HG02798 (cell line): ENCODE results near the gene KLHL7.
"Not testable (repeated sequence)": the region's sequence is repeated elsewhere in the genome, so short reads cannot be mapped to it uniquely, and the experiment has no call there.

ENCODE experiments used
- ATAC-seq: cut with Tn5 transposase; IDR thresholded peaks from one replicate; pipeline ENCODE4 v1.9.1; 2021; ENCODE audit warnings: mild to moderate bottlenecking; ENCODE audit not compliant: unreplicated experiment, poor library complexity

Gene KLHL7

DNA sequence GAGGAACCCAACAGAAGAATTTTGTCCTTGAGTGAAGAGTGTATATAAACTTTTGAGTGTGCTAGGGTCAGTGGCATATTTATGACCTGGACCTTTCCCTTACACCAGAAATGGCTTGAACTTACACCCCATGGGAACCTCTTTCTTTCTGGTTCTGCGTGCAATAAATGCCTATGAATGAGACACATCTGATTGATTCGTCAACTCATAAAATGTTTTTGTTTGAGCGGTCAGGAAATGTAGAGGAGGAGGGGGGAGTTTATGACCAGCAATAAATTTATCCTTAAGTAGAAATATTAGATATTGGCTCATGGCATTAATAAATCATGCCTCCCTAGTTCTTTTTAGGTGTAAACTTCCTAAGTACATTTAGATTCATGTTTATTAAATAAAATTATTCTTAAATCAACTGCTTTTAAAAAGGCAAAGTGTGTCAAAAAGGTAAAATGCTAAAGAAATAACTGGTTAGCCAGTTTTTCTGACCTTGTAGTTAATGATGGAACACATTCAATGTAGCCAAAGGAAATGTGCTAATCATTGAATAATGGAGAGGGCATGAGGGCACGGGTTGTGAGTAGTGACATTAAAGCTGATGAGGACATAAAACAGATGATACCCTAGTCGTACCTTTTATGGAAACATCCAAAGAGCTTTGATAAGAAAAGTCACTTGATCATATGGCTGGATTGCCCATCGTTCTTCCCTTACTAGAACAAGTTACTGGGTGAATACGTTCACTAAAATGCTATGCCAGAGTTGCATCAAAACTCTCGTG is 62.7 kb downstream of the KLHL7 start:
- ATAC-seq = no peak

DNA sequence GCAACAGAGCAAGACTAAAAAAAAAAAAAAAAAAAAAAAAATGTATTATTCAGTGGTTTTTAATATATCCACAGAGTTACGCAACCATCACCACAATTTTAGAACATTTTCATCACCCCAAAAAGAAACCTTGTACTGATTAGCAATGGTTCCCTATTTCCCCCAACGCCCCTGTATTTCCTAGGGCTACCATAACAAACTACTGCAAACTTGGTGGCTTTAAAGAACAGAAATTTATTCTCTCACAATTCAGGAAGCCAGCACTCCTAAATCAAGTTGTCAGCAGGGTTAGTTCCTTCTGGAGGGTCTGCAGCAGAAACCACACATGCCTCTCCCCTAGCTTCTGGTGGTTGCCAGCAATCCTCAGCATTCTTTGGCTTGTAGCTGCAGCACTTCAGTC is 70.4 kb downstream of the KLHL7 start:
- no peak for ATAC-seq

DNA sequence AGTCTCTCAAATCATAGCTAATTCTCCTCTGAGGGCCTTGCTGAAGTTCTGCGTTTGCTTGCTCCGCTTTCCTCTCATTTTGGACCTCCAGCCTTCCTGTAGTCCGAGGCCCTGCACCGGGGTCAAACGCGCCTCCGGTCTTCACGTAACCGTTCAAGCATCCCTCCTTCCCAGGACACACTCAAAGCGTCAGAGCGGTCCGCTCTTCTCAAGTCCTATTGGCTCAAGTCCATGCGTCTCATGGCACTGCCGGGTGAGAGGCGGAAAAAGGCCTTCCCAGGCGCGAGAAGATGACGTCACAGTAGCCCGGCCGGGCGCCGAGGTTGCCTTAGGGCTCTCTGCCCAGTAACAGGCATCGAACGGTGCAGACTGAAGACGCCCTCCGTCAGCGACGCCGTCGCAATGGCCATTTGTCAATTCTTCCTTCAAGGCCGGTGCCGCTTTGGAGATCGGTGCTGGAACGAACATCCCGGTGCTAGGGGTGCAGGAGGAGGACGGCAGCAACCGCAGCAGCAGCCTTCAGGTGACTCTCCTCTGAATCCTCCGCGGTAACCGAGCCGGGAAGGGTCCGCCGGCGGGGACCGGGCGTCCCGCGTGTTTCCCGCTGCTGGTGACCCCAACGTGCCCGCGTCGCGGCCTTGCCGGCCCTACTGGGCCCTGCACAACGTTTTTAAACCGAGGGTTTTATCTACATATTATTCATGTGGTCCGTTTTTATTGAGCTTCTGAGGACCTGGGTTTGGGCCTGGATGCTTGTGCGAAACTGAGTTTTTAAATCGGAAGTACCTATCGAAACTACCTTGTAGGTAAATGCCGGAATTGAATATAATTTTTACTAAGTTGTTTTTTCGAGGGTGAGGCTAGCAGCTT is 76.3 kb downstream of the KLHL7 start, which contains the start of gene NUP42:
Gene NUP42 (plus strand): TSS at position 365 of the 870 bp plus-strand sequence. CDS start 38 bp downstream, at position 403.
- peak; percentile 97 for ATAC-seq

DNA sequence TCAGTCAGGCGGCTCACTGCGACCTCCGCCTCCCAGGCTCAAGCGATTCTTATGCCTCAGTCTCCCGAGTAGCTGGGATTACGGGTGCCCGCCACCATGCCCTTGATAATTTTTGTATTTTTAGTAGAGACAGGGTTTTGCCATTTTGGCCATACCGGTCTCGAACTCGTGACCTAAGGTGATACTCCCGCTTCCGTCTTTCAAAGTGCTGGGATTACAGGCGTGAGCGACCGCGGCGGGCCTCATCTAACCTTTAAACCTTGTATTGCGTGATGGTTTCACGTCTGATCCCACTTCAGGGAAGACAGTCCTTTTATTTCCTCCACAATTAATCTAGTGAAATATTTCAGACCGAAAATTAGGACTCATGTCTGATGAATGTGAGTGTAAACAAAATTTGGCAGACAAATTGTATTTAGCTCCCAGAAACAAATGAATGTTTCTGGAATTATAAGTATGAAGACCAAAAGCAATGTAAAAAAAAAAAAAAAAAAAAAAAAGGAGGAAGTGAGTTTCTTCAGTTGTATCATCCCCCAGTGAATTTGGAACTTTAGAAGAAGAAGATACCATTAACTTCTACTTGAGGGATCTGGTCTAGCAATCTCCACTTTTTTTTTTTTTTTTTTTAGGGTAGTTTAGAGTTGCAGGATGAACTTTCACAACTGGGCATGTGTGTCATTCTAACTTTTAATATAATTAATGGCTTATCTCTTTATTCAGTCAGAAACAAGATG is 77.9 kb downstream of the KLHL7 start:
- no peak for ATAC-seq

DNA sequence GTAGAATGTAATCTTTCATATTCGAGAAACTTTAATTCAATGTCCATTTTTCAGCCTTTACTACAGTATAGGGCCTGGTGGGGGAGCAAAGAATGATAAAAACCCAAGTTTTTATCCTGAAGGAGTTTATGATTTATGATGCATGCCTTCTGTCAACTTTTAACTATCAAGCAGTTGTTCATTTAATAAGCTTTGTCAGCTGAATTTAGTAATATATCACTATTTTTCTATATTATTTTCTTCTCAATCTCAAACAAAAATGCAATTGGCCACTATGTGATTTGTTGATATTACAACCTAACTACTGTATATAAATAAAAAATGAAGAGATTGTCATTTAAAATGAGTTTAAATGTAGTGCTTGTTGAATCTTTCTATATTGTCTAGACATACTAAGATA is 78.7 kb downstream of the KLHL7 start:
- ATAC-seq = no peak

DNA sequence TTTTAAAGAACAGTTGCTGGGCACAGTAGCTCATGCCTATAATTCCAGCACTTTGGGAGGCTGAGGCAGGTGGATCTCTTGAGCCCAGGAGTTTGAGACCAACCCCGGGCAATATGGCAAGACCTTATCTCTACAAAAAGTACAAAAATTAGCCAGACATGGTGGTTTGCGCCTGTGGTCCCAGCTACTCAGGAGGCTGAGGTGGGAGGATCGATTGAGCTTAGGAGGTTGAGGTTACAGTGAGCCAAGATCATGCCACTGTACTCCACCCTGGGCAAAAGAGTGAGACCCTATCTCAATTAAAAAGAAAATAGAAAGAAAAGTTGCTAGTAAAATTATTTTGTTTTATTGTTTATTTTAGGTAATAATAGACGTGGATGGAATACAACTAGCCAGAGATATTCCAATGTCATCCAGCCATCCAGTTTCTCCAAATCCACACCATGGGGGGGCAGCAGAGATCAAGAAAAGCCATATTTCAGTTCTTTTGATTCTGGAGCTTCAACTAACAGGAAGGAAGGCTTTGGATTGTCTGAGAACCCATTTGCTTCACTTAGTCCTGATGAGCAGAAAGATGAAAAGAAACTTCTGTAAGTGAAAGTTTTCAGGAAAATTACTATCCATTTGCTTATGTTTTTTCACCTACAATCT is 79.2 kb downstream of the KLHL7 start:
- no peak for ATAC-seq

DNA sequence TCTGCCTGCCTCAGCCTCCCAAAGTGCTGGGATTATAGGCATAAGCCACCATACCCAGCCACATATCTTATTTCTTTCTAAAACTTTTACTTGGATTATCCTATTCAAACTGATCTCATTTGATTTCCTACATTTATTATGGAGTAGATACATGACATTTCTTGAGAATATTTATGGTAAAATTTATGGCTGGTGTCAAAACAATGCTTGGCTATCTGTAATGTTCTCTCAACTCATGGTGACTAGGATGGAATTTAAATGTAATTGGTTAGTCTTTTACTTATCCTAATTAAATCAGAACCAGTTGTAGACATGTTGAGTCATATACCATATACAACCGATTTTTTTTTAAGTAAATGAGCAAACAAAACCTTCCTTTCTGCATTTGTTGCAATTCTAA is 80.4 kb downstream of the KLHL7 start:
- no peak for ATAC-seq

DNA sequence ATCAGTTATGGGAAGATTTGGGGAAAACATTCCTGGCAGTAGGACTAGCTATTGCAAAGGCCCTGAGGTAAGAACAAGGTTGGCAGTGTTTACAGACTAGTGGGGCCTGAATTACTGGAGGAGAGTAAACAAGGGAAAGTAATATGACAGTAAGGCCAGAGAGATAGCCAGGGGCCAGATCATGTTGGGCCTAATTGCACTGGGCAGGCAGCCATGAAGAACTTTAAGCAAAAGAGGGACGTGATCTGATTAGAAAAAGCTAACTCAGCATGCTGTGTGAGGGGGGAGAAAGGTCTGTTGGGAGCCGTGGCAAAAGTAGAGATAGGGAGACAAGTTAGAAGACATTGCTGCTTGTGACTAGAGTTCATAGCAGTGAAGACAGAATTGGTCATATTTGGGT is 85.4 kb downstream of the KLHL7 start:
- ATAC-seq = no peak

DNA sequence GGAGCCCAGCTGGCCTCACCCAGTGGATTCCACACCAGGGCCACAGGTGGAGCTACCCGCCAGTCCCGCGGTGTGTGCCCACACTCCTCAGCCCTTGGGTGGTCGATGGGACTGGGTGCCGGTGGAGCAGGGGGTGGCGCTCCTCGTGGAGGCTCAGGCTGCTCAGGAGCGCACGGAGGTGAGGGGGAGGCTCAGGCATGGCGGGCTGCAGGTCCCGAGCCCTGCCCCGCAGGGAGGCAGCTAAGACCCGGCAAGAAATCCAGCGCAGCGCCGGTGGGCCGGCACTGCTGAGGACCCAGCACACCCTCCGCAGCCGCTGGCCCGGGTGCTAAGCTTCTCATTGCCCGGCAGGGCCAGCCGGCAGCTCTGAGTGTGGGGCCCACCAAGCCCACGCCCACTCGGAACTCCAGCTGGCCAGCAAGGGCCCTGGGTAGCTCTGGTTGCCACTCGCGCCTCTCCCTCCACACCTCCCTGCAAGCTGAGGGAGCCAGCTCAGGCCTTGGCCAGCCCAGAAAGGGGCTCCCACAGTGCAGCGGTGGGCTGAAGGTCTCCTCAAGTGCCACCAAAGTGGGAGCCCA is 88.2 kb downstream of the KLHL7 start:
- not testable (repeated sequence) for ATAC-seq

DNA sequence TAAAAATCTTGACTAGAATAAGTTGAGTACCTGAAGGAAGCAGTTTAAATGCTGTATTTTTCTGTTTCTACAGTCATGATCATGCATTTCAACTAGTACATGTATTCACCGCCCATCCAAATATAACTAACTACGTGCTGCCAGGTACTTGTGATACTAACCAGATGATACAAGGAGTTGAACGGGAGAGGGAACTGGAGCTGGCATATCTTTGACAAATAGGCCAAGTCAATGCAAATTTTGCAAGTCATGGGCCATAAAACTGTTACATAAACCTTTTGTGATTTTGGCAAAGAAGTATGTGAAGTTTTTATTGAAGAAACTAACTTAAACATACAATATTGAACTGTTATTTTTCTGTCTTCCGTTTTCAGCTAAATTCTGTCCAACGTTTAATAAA is 90.7 kb downstream of the KLHL7 start:
- ATAC-seq = no peak

DNA sequence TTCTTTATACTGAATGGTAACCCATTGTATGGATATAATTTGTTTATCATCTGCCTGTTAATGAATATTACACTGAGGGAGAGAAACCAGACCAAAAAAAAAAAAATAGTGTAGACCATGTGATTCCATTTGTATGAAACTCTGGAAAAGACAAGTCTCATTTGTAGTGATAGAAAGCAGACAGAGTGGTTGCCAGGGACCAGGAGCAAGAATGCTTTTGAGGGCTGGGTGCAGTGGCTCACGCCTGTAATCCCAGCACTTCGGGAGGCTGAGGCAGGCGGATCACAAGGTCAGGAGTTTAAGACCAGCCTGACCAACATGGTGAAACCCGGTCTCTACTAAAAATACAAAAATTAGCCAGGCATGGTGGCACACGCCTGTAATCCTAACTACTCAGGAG is 92.2 kb downstream of the KLHL7 start:
- ATAC-seq = not testable (repeated sequence)

DNA sequence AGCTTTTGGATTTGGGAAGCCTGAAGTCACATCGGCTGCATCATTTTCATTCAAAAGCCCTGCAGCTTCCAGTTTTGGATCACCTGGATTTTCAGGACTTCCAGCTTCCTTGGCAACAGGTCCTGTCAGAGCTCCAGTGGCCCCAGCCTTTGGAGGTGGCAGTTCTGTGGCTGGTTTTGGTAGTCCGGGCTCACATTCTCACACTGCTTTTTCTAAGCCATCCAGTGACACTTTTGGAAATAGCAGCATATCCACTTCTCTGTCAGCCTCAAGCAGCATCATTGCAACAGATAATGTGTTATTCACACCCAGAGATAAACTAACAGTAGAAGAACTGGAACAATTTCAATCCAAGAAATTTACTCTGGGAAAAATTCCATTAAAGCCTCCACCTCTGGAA is 94.7 kb downstream of the KLHL7 start:
- ATAC-seq = no peak

DNA sequence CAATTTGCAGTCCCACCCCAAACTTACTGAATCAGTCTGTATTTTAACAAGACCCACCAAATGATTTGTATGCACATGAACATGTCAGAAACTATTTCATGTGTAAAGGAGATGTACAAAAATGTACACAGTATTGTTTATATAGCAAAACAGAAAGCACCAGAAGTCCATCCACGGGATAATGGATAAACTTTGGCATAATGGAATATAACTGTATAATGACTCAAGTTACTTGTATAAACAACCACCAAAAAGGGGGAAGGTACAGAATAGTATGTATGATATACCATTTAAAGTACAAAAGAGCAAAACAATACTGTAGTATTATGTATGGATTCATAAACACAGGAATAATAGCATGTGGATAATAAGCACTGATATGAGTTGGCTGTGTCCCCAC is 98.7 kb downstream of the KLHL7 start:
- ATAC-seq = no peak

DNA sequence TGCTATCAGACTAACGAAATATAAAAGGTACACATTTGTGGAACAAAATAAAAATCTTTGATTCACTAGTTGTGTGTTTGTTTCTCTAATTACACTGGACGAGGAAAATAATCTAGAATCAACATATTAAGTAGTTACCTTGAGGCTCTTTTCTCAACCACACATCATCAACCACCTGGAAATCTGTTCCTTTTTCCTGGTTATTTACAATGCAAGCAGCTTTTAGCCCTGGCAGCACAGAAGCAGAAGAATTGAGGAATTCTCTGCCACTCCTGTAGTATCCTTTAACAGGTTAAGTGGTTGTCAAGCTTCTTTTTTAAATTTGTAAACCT is 100.0 kb downstream of the KLHL7 start:
- ATAC-seq = no peak

DNA sequence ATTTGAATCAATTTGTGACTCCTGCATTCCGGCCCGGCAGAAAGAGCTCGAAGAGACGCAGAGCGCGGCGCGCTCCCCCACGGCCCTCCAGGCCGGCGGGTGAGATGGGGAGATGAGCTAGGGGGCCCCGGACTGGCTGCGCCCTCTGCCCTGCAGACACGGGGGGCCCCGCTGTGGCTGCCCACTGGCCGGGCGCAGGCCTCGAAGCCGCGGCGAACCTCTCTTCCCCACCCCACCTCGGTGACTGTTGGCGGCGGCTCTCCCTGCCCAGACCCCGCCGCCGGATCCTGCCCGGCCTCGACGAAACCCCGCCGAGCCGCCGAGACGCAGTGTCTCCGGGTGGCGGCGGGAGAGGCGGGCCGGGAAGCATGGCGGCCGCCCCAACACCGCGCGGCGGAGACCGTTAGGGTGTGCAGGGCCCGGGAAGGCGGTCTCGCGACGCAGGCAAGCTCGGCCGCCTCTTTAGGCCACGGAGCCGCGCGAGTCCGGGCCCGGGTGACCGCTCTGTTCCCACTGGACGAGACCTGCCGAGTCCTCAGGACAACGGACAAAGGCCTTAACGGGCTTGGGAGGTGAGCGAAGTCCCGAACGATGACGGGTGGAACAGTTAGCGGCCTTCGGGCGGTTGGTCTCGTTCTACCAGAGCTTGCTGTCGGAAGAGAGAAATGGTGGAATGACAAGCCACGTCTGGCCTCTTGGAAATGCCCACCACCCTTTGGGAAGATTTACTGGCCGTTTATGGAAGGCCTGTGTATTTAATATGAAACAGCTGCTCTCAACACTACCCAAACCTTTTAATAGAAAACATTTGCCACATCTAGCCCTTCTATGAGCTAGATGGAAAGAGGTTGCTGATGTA is 100.6 kb downstream of the KLHL7 start:
- peak; percentile 50 for ATAC-seq

DNA sequence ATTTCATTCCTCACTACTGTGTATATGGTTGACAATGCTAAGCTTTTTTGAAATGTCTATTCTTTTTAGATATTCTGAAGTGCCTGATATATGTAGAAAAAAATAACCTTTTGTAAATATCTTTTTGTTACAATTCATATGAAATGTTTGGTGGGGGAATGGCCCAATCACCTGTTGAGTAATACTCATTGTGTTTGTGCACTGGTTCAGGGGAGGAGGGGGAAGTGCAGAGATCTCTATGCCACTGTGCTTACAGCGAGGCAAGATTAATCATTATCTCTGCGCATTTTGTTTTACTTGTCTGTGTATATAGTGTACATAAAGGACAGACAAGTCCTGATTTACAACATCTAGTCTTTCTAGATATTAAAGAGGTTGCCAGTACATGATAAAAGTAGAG is 101.4 kb downstream of the KLHL7 start:
- no peak for ATAC-seq

DNA sequence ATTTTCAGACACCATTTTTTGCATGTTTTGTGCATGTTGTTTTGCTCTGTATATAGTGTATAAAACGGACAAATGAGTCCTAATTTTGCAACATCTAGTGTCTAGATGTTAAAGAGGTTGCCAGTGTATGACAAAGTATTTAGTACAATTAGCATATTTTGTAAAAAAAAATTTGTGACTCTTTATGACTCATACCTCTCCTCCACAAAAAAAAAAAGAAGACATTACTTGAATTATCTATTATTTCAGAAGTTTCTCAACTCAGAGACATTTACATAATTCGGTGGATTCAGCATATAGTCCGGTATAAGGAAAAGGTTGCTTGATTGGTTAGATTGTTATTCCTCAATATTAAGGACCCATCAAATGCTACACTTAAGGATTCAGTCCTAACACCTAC is 102.3 kb downstream of the KLHL7 start:
- no peak for ATAC-seq

DNA sequence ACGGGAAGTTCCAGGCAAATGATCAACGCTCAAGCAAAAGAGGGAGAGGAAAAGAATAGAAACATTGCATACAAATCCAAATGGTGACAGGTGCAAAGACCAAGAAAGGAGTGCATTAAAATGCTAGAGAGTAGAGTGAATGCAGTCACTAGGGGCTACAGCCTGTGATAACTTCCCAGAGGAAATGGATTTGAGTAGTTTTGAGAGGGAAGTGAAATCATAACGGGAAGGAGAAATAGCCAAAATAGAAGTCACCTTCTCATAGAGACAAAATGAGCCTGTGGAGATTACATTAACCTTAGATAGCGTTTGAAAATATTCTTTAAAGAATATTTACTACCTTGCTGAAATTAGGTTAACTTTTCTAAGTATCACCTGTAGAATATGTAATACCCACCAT is 102.7 kb downstream of the KLHL7 start:
- ATAC-seq = no peak

DNA sequence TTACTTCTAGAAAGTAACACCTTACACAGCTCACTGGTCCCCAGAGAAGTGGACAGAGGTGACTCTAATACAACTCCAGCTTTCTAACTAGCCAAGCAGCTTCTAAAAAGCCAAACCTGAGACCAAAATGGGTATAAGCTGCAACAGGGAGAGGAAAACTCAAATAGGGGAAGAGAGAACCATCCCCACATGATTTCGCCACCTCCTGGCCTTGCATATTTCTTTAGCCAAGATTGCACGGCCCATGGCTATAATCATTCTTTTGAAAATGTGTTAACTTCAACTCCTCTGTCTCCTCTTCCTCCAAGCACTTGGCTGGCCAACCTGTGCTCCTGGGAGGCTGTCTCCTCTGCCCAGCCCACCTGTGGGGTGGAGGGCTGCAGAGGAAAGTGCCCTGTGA is 104.9 kb downstream of the KLHL7 start:
- ATAC-seq = no peak
